GOT3 (cell line): ENCODE measurements around the gene DXO.
A peak's percentile ranks its signal among the peaks of the same experiment; 100 is the strongest.
"Not testable (repeated sequence)": the region's sequence is repeated elsewhere in the genome, so short reads cannot be mapped to it uniquely, and the experiment has no call there.

Experiments used
- DNase-seq: peaks from one replicate; lab custom pipeline; 2025; ENCODE audit warnings: mixed read lengths; lab: John Stamatoyannopoulos, UW

Gene DXO

GRCh38 chr6:31971993-31972708 lies at the start of gene DXO:
Gene DXO (minus strand): TSS chr6:31972138. CDS start chr6:31971675, 463 bp downstream.
- DNase-seq = peak; percentile 98

- DNase-seq = not testable (repeated sequence)
Observed at GRCh38 chr6:32014547-32014946, 42.6 kb upstream of the DXO start, which contains the start of gene C4B. Gene C4B (plus strand): TSS chr6:32014795. CDS start chr6:32014846, 51 bp downstream.

- not testable (repeated sequence) for DNase-seq
Observed at GRCh38 chr6:32013738-32014137, 41.8 kb upstream of the DXO start.

- DNase-seq = not testable (repeated sequence)
Observed at GRCh38 chr6:32012941-32013617, 41.1 kb upstream of the DXO start.

- DNase-seq = not testable (repeated sequence)
Observed at GRCh38 chr6:32010856-32011530, 39.1 kb upstream of the DXO start.

DNA sequence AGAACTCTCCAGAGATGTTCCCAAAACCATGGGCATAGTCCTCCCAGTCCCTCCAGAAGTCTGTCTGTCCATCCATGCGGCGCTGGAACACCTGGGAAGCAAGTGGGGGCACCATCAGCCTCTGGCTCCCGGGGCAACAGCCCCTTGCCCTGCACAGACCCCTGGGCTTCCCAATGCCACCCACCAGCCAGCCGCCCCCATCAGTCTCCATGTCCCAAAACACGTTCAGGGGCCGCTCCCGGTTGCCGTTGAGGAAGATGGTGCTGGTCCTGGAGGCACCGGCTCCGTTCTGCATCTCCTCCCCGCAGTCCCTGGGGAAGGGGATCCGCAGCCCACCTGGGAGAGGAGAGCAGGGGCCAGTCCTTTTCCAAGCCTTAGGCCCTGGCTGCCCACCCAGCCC lies 37.6 kb upstream of the DXO start:
- not testable (repeated sequence) for DNase-seq

GRCh38 chr6:32008616-32009015 lies 36.7 kb upstream of the DXO start:
- DNase-seq = not testable (repeated sequence)

- not testable (repeated sequence) for DNase-seq
Observed at GRCh38 chr6:32008037-32008436, 36.1 kb upstream of the DXO start.

- not testable (repeated sequence) for DNase-seq
Observed at GRCh38 chr6:32007086-32007485, 35.1 kb upstream of the DXO start.

GRCh38 chr6:32005991-32006529 lies 34.1 kb upstream of the DXO start:
- DNase-seq = not testable (repeated sequence)

- not testable (repeated sequence) for DNase-seq
Observed at GRCh38 chr6:32005538-32005880, 33.6 kb upstream of the DXO start.

GRCh38 chr6:32004864-32005537 lies 33.1 kb upstream of the DXO start:
- DNase-seq = not testable (repeated sequence)

- not testable (repeated sequence) for DNase-seq
Observed at GRCh38 chr6:32004393-32004792, 32.5 kb upstream of the DXO start.

DNA sequence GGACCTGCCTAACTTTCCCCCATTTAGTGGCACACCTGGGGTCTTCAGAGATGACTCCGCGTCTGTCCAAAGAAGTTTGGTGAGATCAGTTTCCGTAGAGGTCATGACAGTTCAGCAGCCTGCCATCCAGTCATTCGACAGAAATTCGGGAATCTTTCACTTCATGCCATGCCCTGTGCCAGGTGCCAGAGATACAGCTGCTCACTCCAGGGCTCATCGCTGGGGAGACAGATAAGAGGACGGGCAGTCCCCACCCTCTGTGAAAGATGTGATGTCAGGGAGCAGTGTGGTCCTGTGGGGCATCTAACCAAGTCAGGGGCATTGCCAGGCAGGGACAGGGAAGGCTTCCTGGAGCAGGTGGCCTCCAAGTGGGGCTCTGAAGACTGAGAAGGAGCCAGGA lies 31.4 kb upstream of the DXO start:
- not testable (repeated sequence) for DNase-seq

DNA sequence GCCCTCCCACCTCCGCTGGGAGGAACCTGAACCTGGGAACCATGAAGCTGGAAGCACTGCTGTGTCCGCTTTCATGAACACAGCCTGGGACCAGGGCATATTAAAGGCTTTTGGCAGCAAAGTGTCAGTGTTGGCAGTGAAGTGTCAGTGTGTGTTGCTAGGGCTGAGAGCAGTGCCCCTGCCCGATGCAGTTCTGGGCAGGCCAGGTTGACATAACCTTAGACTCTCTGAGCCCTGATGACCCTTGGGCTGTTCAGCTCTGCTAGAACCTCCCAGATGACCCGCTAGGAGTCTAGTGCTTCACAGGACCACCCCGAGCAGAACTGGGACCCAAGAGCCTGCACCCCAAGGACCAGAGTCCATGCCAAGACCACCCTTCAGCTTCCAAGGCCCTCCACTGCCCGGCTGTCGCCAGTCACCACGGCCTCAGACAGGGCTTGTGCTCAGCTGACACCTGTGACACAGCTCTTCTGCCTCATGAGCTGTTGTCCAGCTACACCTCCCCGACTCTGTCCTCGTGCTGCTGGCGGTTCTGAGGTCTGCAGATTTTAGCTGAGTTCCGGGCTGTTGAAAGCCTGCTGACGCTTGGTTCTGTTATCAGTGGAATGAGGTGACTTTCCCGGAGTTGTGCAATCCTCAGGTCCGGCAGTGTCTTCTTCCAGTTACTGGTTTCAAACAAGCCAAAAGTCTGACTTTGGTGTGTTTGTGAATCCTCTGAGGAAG lies 30.8 kb upstream of the DXO start:
- not testable (repeated sequence) for DNase-seq

GRCh38 chr6:31996385-31996784 lies 24.4 kb upstream of the DXO start:
- DNase-seq = not testable (repeated sequence)

- DNase-seq = not testable (repeated sequence)
Observed at GRCh38 chr6:31994421-31994820, 22.5 kb upstream of the DXO start.

DNA sequence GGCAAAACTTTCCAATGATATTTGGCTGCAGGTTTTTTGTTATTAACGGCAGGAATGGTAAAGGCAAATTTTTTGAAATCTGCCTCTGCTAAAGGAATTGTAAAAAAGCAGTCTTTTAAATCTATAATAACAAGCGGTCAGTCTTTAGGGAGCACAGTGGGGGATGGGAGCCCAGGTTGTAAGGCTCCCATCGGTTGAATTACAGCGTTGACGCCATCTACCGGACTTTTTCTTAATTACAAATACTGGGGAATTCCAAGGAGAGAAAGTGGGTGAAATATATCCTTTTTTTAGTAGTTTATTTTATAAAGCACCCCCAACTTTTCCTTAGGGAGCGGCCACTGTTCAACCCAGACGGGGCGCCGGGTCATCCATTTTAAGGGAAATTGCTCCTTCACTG lies 17.4 kb upstream of the DXO start:
- not testable (repeated sequence) for DNase-seq

- DNase-seq = not testable (repeated sequence)
Observed at GRCh38 chr6:31981744-31982143, 9.8 kb upstream of the DXO start, which contains the start of gene C4A. Gene C4A (plus strand): TSS chr6:31982057. CDS start chr6:31982108, 51 bp downstream.

GRCh38 chr6:31980998-31981397 lies 9.1 kb upstream of the DXO start:
- DNase-seq = not testable (repeated sequence)
